Fibroblast of mammary gland (primary cell): ENCODE results near the gene KLHDC10.
"Not testable (repeated sequence)": the region's sequence is repeated elsewhere in the genome, so short reads cannot be mapped to it uniquely, and the experiment has no call there.

Experiments used
- DNase-seq: peaks from one replicate; pipeline ENCODE4 v3.0.0-alpha.2; 2010; ENCODE audit warnings: low read depth
- H3K4me3 ChIP-seq: 2 replicates; pipeline ENCODE4 v1.5.1; 2011; ENCODE audit warnings: low read depth, mild to moderate bottlenecking, low read length, moderate library complexity; ENCODE audit not compliant: control insufficient read depth
- CTCF ChIP-seq: conservative IDR thresholded peaks from 2 replicates; pipeline ENCODE4 v1.5.1; 2011; ENCODE audit warnings: low read depth, low read length, inconsistent platforms; ENCODE audit not compliant: control insufficient read depth, insufficient read depth

The KLHDC10 gene

DNA sequence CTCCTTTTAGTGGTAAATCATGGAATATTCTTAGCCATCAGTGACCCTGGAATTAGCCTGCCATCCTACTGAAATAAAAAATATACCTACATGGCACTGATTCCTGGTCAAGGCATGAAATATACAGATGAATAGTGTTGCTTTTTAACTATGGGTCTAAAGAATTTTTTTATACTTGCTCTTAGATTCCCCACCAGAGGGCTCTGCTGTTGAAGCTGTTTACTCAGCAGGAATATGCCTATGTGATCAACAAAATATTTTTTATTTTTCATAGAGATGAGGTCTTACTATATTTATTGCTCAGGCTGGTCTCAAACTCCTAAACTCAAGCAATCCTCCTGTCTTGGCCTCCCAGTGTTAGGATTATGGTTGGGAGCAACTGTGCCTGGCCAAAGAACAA is 32.6 kb upstream of the KLHDC10 start:
- peak; percentile 44 for TF ChIP-seq CTCF
- peak; percentile 16 for DNase-seq
- no peak overlapping the region for H3K4me3 ChIP-seq

GRCh38 chr7:130040576-130040975 is 29.8 kb upstream of the KLHDC10 start:
- DNase-seq: no peak
- H3K4me3 ChIP-seq: no peak overlapping the region
- TF ChIP-seq CTCF: no peak

DNA sequence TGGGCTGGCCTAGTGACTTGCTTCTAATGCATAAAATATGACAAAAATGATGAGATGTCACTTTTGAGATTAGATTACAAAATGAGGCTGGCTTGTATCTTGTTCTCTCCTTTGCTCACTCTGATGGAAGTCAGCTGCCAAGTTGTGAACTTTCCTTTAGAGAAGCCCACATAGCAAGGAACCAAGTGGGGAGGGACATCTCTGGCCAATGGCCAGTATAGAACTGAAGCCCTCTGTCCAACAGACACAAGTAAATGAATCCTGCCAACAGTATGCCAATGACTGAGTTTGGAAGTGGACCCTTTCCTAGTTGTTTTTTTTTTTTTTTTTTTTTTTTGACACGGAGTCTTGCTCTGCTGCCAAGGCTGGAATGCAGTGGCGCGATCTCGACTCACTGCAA is 22.5 kb upstream of the KLHDC10 start:
- DNase-seq: no peak
- no peak for TF ChIP-seq CTCF
- no peak overlapping the region for H3K4me3 ChIP-seq

DNA sequence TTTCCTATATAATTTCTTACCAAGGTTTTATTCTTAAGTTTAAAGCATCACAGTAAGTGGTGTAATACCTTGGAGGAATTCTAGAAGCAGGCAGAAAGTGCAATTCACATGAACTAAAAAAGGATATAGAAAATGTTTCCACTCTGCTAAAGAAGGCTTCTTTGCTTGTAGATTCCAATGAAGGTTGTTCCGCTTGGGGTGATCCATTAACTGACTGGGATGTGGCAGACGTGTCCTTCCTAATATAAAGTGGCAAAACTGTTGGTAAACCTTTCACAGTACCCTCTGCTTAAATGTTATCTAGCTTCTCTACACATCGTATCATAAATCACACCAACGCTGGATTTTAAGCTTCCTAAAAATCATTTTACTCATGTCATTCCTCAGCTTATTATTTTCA is 21.4 kb upstream of the KLHDC10 start:
- no peak for DNase-seq
- no peak for TF ChIP-seq CTCF
- H3K4me3 ChIP-seq: no peak overlapping the region

DNA sequence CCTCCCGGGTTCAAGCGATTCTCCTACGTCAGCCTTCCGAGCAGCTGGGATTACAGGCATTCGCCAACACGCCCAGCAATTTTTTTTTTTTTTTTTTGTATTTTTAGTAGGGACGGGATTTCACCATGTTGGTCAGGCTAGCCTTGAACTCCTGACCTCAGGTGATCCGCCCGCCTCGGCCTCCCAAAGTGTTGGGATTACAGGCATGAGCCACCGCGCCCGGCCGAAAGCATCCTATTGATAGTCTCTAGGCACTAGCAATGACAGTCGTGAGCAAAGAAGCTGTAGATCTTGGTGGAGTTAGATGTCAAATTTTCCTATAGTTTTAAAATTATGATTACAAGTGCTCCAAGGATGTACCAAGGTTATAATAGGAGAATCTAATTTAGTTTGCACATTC is 18.1 kb upstream of the KLHDC10 start:
- DNase-seq, H3K4me3 ChIP-seq: not testable (repeated sequence)

DNA sequence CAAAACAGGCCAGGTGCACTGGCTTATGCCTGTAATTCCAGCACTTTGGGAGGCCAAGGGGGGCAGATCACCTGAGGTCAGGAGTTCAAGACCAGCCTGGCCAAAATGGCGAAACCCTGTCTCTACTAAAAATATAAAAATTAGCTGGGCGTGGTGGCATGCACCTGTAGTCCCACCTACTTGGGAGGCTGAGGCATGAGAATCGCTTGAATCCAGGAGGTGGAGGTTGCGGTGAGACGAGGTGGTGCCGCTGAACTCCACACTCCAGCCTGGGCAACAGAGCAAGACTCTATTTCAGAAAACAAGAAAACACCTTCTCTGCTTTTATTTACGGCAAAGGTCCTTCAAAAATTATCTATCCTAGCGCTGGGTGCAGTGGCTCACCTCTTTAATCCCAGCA is 15.1 kb upstream of the KLHDC10 start:
- not testable (repeated sequence) for DNase-seq, H3K4me3 ChIP-seq

DNA sequence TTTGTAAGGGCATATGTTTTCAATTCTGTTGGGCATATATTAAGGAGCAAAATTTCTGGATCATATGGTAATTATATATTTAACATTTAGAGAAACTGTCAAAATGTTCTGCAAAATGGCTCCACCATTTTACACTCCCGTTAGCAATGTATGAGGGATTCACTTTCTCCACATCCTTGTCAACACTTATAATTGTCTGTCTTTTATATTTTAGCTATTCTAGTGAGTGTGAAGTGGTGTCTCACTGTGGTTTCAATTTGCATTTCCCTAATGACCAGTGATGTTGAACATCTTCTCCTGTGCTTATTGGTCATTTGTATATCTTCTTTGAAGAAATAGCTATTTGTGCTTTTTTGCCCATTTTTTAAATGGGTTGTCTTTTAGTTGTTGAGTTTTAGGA is 8.1 kb upstream of the KLHDC10 start:
- H3K4me3 ChIP-seq: no peak overlapping the region
- TF ChIP-seq CTCF: no peak
- DNase-seq: no peak

DNA sequence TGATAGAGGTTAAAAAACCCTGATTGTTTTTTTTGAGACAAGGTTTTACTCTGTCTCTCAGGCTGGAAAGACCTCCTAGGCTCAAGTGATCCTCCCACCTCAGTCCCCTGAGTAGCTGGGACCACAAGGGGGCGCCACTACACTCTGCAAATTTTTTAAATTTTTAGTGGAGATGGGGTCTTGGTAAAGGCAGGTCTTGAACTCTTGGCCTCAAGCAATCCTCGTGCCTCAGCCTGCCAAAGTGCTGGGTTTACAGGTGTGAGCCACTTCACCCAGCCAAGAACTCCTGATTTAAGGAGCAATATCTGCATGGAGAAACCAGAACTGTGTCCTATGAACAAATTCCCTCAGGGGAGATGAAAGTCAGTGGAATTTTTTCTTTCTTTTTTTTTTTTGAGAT is 7.3 kb upstream of the KLHDC10 start:
- TF ChIP-seq CTCF: peak; percentile 80
- no peak overlapping the region for H3K4me3 ChIP-seq
- DNase-seq: peak; percentile 44

GRCh38 chr7:130064580-130064926 is 5.8 kb upstream of the KLHDC10 start:
- not testable (repeated sequence) for DNase-seq, H3K4me3 ChIP-seq
